Measurements from ENCODE around the gene CACNA2D4.

The CACNA2D4 gene

GRCh38 chr12:1933342-1934051 lies 15.0 kb upstream of the CACNA2D4 start:
- DNase-seq: no peak

- DNase-seq: no peak
These were observed 13.9 kb upstream of the CACNA2D4 start for GRCh38 chr12:1932264-1932777.

- DNase-seq: no peak
These were observed 13.2 kb upstream of the CACNA2D4 start for GRCh38 chr12:1931642-1932041.

- no peak for DNase-seq
These were observed 12.5 kb upstream of the CACNA2D4 start for GRCh38 chr12:1930803-1931597.

- DNase-seq: peak in 1 of 2 experiments; percentile 2
These were observed 11.7 kb upstream of the CACNA2D4 start for GRCh38 chr12:1929985-1930802.

- peak; percentile 4 to 14 for DNase-seq
These were observed 11.0 kb upstream of the CACNA2D4 start for GRCh38 chr12:1929241-1929984.

GRCh38 chr12:1928439-1929121 lies 10.1 kb upstream of the CACNA2D4 start:
- DNase-seq: no peak

- no peak for DNase-seq
These were observed 9.4 kb upstream of the CACNA2D4 start for GRCh38 chr12:1927751-1928351.

- no peak for DNase-seq
These were observed 8.7 kb upstream of the CACNA2D4 start for GRCh38 chr12:1927051-1927680.

- DNase-seq: no peak
These were observed 7.8 kb upstream of the CACNA2D4 start for GRCh38 chr12:1926251-1926657.

GRCh38 chr12:1925684-1926006 lies 7.2 kb upstream of the CACNA2D4 start:
- no peak for DNase-seq

GRCh38 chr12:1924996-1925683 lies 6.7 kb upstream of the CACNA2D4 start:
- peak; percentile 10 to 35 for DNase-seq

- DNase-seq: no peak
These were observed 4.5 kb upstream of the CACNA2D4 start for GRCh38 chr12:1922985-1923384.

- DNase-seq: no peak
These were observed 3.7 kb upstream of the CACNA2D4 start for GRCh38 chr12:1922075-1922709.

GRCh38 chr12:1920971-1921370 lies 2.5 kb upstream of the CACNA2D4 start:
- peak; percentile 66 to 71 for DNase-seq

GRCh38 chr12:1920436-1920835 lies 2.0 kb upstream of the CACNA2D4 start:
- DNase-seq: no peak

- no peak for DNase-seq
These were observed 1.3 kb upstream of the CACNA2D4 start for GRCh38 chr12:1919763-1920162.

- DNase-seq: no peak
These were observed 832 bp upstream of the CACNA2D4 start for GRCh38 chr12:1919284-1919683.

GRCh38 chr12:1918884-1919236 lies 408 bp upstream of the CACNA2D4 start:
- DNase-seq: no peak

Data from AML-193 (cell line).